Cardiac fibroblast (primary cell): ENCODE measurements around the gene COG4.
A peak's percentile ranks its signal among the peaks of the same experiment; 100 is the strongest.
"Not testable (repeated sequence)": the region's sequence is repeated elsewhere in the genome, so short reads cannot be mapped to it uniquely, and the experiment has no call there.

Experiments
- DNase-seq, 2 donors: peaks; one replicate each; pipeline versions ENCODE4 v3.0.0 to v3.0.0-alpha.2; 2010; ENCODE audit warnings: low read depth in 2 of 2
- H3K4me3 ChIP-seq, 2 donors: replicated peaks in 1 of 2; 1 replicate in 1 of 2; 2 replicates in 1 of 2; pipeline ENCODE4 v1.5.1; 2011; ENCODE audit warnings: low read depth in 2 of 2, low read length in 2 of 2, mild to moderate bottlenecking in 2 of 2, moderate library complexity in 1 of 2
- CTCF ChIP-seq: IDR thresholded peaks from one replicate; pipeline ENCODE4 v1.5.1; 2011; ENCODE audit warnings: low read depth, mild to moderate bottlenecking, low read length, inconsistent platforms

The COG4 gene

GRCh38 chr16:70453892-70454221 lies 69.5 kb downstream of the COG4 start:
- no peak for DNase-seq
- peak overlapping the region; percentile 87 to 91 for H3K4me3 ChIP-seq
- TF ChIP-seq CTCF = no peak

- no peak for DNase-seq
- TF ChIP-seq CTCF = no peak
- H3K4me3 ChIP-seq = peak overlapping the region; percentile 87 to 91
Observed at GRCh38 chr16:70453117-70453891, 70.0 kb downstream of the COG4 start.

- not testable (repeated sequence) for DNase-seq
- H3K4me3 ChIP-seq = peak overlapping the region; percentile 8 to 28
Observed at GRCh38 chr16:70451004-70451340, 72.4 kb downstream of the COG4 start.

- peak overlapping the region; percentile 8 to 28 for H3K4me3 ChIP-seq
- DNase-seq = not testable (repeated sequence)
Observed at GRCh38 chr16:70450142-70451003, 73.0 kb downstream of the COG4 start.

- no peak overlapping the region for H3K4me3 ChIP-seq
- DNase-seq = no peak
- TF ChIP-seq CTCF = no peak
Observed at GRCh38 chr16:70448075-70448474, 75.3 kb downstream of the COG4 start.

- TF ChIP-seq CTCF = no peak
- no peak for DNase-seq
Observed at GRCh38 chr16:70444249-70445063, 78.9 kb downstream of the COG4 start.

GRCh38 chr16:70442344-70442743 lies 81.0 kb downstream of the COG4 start:
- TF ChIP-seq CTCF = no peak
- no peak overlapping the region for H3K4me3 ChIP-seq
- no peak for DNase-seq

More at GRCh38 chr16:70444249-70445063, 78.9 kb downstream of the COG4 start:
- H3K4me3 ChIP-seq = no peak overlapping the region
